OCI-M2 (cell line): ENCODE results near the gene PFDN2.

Source experiments
- DNase-seq: peaks from one replicate; lab custom pipeline; 2025; ENCODE audit not compliant: unreplicated experiment; lab: John Stamatoyannopoulos, UW

Gene PFDN2

DNA sequence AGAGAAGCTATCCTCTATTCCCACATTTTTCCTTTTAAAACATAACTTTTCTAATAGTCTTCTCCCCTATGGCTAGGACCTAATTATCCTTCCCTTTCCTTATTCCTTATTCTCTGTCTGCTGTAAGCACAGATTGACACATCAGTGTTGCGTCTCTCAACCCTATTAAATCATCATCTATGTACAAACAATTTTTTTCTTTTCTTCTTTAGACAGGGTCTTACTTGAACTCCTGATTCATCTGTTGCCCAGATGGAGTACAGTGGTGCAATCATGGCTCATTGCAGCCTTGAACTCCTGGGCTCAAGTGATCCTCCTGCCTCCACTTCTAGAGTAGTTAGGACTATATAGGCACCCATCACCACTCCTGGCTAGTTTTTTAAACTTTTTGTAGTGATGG lies 11.4 kb downstream of the PFDN2 start:
- DNase-seq = no peak

DNA sequence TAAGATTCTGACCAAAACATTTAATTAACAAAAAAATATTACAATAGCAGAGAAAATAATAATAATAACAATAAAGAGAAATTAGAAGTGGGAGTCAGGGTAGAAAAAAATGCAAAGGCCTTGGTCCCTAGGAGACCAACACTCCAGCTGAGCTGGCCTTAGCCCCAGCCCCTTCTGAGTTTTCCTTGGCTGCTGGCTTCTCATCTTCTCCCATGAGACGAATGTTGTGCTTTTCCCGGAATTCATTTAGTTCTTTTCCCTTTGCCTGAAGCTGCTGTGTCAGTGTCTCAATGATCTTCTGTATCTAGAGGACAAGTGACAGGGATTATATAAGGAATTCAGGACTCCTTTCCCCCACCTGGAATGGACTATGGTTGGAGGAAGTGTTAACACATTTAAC lies 17.3 kb downstream of the PFDN2 start:
- DNase-seq = no peak

DNA sequence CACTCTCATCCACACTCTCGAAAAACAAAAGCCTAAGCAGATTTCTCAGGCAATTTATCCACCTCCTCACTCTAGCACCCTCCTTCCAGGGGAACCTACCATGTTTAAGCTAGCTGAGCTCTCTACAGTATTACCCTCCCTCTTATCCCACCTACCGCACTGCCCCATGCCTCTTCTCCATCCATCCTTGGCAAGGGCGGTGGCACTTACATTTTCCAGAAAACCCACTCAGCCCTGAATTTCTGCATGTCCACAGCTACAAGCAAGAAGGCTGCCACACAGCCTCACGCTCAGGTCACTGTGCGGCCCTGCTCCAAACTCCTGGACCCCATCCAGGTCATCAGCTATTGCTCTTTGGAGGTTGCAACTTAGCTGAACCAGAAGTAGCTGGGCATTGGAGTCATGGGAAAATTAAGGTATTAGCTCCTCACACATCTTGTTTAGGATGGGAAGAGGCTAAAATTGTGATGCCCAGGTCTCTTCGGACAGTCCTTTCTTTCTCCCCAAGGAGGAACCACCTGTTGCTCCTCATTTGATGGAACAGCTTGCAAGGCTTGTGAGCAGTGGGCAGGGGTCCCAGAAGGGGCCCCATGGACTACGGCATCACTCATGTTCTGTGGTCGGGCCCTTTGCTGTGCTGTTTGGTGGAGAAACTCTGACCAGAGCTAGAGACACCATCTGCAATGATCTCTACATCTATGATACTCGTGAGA lies 18.6 kb downstream of the PFDN2 start:
- no peak for DNase-seq

DNA sequence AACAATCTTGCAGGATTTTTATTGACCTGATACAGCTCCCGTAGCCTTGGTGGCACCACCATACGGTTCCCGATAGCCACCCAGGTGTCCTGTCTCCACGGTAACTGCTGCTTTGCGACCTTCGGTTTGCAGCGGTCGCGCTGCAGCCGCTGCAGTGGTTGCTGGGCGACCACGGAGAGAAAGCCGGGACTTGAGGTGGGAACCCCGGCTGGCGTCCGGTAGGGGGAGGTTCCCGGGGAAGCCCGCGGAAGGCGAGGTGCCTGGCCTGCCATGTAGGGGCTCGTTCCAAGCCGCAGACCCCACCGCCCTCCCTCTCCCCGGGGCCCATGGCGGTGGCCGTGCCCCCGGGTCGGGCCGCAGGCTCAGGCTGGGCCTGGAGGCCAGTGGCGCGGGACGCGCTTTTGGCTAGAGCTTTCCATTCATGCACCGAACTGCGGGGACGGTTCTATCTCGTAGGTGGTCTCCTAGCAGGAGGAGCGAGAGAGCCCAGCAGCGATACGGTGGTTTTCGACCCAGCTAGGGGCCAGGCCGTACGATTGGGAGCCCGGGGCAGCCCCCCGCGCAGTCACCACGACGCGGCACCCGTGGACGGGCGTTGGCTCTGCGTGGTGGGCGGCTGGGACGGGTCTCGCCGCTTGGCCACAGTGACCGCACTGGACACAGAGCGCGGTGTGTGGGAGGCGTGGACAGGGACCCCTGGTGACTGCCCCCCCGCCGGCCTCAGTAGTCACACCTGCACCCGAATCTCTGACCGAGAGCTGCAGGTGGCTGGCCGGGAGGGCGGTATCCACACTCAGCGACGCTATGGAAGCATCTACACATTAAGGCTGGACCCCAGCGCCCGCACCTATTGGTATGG lies 19.4 kb downstream of the PFDN2 start, which contains the start of gene KLHDC9:
Gene KLHDC9, plus strand, starts transcription at position 152 of the 859 bp plus-strand sequence. Its CDS starts 175 bp downstream, at position 327.
- no peak for DNase-seq

DNA sequence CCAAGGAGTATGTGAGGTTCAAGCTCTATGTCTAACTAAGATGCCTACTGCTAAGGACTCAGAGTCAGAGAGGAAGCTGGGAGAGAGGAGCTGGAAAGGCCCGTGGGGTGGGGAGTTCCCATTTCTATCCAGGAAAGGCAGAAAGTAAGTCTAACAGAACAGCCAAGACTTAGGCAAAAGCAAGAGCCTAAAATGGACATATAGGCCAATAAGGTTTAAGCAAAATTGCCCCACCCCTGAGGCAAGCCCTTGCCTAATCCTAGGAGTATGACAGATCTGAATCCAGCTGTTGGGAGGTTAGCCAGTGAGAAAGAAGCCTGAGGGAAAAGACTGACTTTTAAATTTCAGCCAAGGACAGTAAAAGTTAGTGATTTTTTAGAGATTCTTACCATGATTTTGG lies 21.3 kb downstream of the PFDN2 start:
- no peak for DNase-seq

DNA sequence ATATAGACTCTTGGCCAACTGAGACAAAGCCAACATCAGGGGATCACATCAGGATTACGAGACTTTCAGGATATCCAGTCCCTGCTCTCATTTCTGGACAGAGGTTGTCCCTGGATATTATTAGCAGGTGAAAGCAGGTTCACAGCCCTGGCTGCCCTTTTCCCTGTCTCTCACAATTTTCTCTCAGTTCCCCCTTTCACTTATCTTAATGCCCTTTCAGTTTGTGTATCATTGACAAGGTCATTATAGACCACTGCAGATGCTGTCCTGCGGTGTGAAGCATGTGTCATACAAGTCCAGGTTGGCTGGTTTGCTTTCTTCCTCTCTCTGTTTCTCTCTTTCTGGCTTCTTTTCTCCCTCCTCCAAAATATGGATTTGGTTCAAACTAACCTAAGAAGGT lies 21.8 kb downstream of the PFDN2 start:
- no peak for DNase-seq

DNA sequence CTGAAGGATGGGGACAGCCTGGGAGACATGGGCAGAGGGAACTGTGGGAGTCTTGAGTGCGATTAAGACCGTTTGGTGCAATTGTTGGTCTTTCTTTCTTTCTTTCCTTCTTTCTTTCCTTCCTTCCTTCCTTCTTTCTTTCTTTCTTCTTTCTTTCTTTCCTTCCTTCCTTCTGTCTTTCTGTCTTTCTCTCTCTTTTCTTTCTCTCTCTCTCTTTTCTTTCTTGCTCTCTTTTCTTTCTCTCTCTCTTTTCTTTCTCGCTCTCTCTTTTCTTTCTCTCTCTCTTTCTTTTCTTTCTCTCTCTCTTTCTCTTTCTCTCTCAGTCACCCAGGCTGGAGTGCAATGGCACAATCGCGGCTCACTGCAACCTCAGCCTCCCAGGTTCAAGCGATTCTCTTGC lies 22.6 kb downstream of the PFDN2 start:
- DNase-seq = no peak

DNA sequence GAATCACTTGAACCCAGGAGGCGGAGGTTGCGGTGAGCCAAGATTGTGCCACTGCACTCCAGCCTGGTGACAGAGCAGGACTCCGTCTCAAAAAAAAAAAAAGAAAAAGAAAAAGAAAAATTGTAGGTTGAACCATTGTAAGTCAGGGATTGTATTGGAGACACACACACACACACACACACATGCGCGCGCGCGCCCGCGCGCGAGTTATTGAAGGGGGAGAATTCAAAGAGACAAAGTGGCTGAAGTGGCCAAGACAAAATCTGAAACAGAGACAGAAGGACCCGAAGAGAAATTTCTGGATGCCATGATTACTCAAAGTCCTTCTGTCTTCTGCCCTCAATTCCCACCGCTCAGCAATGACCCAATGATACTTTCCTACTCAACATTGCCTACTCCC lies 23.4 kb downstream of the PFDN2 start:
- DNase-seq = no peak

DNA sequence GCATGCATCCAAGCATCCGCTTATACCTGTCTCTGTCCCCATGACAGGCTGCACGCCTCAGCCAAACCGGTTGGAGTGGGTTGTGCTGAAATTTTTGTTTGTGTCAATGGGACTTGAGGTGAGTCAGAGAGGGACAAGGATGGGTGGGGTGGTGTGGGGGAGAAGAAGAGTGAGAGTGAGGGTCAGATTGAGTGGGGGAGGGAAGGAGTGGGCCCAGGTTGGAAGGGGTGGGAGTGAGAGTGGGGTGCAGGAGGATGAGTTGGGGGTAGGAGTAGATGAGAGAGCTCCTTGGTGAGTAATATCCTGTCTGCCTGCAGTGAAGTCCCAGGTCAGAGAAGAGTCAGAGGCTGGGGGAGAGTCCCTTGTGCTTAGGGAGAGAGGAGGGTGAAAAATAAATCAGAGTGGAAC lies 25.2 kb downstream of the PFDN2 start:
- DNase-seq = no peak

DNA sequence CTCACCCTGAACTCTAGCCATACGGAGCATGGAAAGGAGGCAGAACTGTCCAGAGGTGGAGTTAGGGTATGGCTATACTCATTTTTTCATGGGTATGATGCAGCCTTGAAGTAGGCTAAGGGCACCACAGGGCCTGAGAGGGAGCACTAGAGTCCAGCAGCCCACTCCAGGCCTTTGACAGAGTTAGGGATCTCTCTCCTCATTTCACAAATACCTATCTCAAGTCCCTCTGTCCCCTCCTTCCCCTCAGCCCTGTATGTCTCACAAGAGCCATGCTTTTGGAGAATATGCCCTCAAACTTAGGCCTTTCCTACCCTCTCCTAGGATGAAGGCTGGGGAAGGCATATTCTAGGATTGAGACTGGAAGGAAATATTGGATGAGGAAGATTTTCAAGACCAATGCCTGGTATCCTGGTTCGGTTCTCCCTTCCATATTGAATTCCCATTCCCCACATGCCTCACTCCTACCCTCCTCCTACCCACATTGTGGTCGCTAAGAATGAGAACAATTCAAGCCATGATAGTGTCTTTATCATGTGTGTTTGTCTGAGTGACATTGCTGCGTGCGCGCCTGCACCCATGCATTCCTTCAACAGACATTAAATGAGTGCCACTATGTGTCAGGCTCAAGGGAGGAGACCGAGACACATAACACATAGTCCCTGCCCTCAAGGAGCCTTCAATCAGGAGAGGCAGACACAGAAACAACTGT lies 25.9 kb downstream of the PFDN2 start:
- no peak for DNase-seq

DNA sequence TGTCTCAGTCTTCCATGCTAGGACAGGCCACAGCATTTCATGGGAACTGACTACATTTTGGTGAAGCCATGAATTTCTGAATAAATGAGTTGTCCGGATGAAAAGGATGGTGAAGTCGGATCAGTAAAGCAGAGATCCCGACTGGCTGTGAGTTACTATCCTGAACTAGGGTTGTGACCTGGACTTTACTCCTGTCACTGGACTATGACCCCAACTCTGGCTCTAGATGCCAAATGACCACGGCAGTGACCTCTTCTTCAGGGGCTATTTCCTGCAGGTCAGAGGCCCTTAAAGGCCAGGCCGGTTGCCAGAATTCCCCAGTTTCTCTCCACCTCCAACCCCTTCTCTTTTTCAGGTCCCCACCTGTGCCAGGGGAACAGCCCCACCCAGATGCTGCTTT lies 26.7 kb downstream of the PFDN2 start:
- no peak for DNase-seq

DNA sequence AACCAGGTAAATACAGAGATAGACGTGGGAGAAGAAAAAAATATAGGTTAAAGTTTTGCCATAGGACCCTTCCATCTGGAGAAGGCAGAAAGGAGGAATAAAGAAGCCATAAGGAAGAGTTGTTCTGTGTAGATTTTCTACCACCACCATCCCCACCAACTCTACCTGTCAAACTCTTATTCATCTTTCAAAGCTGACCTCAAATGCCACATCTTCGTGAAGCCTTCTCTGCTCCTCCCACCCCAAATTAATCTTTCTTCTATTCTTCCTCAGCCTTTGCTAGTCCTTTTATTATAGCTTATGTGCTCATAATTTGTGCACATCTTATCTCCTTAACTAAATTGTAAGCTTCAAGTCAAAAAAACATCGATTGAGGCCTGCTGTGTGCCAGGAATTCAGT lies 27.2 kb downstream of the PFDN2 start:
- DNase-seq = no peak

DNA sequence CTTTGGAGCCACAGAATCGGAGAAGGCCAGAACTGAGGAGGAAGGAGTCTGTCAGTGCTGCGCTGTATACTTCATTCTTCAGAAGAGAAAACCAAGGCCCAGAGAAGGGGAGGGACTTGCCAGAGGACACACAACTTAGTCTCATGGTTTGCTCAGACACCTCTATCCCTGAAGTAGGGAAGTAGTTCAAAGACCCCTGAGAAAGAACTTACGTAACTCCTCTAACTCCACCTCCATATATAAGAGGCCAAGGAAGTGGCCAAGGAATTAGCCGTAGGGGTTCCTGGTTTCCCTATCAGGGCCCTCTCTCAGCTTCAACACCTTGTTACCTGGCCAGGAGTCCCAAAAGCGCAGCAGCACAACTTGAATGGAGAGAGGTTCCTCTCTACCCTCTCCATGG lies 27.9 kb downstream of the PFDN2 start:
- DNase-seq = no peak

DNA sequence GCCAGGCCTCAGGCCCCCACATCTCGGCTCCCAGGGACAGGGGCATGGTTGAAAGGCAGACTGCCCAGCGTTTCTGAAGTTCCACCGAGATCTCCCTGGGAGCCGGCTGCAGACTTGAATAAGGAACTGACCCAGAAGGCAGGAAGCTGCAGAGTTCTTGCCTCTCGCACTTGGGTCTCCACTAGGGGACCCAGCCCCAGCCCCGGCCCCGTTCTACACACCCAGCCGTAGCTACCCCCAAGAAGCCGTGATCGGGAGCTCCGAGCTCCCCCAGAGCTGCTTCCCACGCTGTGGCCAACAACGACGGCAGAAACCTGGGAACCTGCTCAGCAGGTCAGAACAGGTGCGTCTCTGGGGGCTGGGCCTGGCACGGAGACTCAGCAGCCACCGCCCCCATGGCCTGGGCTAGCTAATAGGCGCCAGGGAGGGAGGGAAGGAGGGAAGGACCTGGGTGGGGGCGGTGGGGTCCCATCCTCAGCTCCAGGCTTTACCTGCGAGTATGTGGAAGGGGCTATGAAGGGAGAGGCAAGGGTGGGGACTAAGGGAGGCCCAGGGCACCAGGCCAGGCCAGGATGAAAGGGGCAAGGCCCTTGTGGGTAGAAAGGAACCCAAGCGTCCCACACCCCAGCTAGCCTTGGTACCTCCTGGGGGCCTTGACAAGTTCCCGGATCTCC lies 28.4 kb downstream of the PFDN2 start, which contains the start of gene NECTIN4:
Gene NECTIN4, minus strand, starts transcription at position 308 of the 674 bp plus-strand sequence. Its CDS starts 262 bp downstream, at position 46.
- DNase-seq = no peak

DNA sequence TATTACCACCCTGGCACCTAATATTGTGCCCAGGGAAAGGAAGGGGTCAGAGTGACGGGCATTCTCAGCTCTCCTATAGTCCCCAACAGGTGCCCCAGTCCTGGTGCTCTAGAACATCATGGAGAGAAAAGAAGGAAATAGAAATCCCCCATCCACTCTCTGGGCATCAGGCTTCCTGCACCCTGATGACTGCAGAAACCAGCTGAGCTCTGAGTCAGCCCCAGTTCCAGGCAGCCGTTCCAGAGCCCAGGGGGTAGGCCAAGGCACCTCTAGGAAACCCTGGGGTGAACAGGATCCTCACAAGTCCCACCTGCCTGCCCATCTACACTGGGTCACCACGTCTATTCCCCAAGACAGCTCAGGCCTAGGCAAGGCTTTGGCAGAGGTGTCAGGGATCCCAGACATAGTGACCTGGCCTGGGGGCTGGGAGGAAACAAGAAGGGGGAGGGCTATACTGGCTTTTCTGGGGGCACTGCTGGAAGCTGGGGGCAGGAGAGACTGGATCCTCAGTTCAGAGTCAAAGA lies 29.2 kb downstream of the PFDN2 start:
- DNase-seq = no peak

DNA sequence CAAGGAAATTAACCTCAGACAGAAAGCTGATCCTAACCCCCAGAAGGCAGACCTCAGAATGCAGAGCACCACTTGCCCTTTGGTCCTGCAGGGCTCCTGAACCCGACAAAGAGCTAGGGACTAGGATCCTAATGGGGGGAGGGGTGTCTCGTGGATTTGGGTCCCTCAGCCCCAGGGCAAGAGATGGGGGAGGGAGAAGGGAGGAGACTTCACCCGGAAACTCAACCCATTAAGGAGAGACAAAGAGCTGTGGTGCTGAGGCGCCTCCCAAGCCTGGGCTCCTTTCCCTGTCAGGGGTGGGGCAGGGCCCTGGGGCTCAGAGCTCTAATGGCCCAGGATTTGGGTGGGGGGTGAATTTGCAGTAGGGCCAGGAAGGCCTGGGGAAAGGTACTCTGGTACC lies 31.4 kb downstream of the PFDN2 start:
- DNase-seq = no peak

DNA sequence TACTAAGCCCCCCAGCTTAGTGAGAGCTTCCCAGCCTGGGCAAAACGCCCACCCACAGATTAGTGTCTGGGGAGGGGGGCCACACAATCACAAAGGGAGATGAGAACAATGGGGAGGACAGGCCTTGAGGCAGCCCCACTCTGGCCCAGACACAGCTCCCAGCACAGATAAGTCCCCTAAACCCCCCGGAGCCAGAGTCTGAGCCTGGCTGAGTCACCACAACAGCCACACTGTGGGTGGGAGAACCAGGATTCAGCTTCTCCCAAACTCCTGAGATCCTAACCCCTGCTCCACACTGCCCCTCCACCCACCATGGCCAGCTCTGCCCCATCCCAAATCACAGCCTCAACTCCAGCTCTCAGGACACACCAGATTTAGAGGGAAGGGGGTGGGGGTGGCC lies 32.7 kb downstream of the PFDN2 start:
- no peak for DNase-seq

DNA sequence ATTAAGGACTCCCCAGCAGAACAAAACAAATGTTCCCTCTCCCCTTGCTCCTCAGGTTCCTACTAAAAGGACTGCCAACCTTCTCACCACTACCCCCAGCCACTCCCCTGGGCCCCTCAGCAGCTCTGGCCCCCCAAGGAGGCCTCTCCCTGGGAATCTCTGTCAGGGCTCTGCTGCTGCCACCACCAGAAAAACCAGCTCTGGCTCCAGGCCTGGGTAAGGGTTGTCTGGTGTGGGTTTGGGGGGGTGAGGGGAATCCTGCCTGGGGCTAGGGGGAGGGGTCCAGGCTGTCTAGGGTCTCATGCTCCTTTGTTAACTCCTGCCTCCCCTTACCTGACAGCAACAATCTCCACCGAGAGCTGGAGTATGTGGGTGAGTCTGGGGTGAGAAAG lies 33.2 kb downstream of the PFDN2 start:
- no peak for DNase-seq

DNA sequence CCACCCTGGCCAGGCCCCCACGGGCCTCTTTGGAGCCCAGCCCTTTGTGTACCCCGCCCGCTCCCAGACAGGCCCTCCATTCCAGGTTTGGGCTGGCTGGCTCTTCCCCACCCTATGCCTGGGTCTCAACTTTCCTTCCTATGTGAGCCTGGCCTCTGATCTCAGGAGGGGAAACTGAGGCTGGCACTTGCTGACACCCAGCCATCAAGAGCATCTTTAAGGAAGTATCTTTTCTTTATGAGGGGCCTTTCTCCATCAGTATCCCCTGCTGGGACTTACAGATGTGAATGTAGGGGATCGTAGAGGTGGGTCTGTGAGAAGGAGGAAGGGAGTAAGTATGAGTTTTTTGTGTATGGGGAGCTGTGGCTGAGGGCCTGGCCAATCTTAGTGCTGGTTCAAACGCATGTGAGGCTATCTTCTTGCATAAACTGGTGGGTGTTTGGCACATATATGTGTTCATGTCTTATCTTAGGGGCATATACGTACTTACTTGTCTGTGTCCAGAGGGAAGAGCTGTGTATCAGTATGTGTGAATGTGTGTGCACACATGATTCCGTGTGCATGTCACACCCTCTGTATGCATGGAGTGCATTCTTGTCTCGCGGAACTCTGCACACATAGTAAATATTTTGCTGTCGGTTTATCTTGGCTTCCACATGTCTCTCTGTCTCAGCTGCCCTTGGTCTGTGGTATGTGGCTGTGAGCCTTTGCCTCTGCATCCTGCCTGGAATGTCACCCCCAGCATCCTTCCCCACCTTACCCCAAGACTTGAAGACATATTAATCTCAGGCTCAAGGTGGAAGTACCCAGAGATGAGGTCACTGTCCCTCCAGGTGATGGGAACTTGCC lies 33.9 kb downstream of the PFDN2 start:
- no peak for DNase-seq
